ENCODE data around the gene CCDC182.

CCDC182 gene

GRCh38 chr17:57745242-57745641 is at the start of gene CCDC182:
CCDC182 (minus strand) TSS chr17:57745299; CDS start chr17:57745272, 27 bp downstream.
- DNase-seq, result no peak

- DNase-seq, result no peak
Measured at GRCh38 chr17:57794841-57795240, 49.7 kb upstream of the CCDC182 start.

GRCh38 chr17:57788725-57789124 is 43.6 kb upstream of the CCDC182 start:
- no peak for DNase-seq

GRCh38 chr17:57785022-57785421 is 39.9 kb upstream of the CCDC182 start:
- DNase-seq, result no peak

GRCh38 chr17:57784226-57784895 is 39.3 kb upstream of the CCDC182 start:
- DNase-seq, result no peak

GRCh38 chr17:57783338-57783742 is 38.2 kb upstream of the CCDC182 start:
- DNase-seq, result no peak

GRCh38 chr17:57782647-57783337 is 37.7 kb upstream of the CCDC182 start:
- no peak for DNase-seq

- no peak for DNase-seq
Measured at GRCh38 chr17:57782062-57782490, 37.0 kb upstream of the CCDC182 start.

- no peak for DNase-seq
Measured at GRCh38 chr17:57781386-57782061, 36.4 kb upstream of the CCDC182 start.

- no peak for DNase-seq
Measured at GRCh38 chr17:57779706-57780105, 34.6 kb upstream of the CCDC182 start.

GRCh38 chr17:57778306-57778705 is 33.2 kb upstream of the CCDC182 start:
- no peak for DNase-seq

GRCh38 chr17:57776366-57776765 is 31.3 kb upstream of the CCDC182 start:
- no peak for DNase-seq

- no peak for DNase-seq
Measured at GRCh38 chr17:57774872-57775271, 29.8 kb upstream of the CCDC182 start.

- no peak for DNase-seq
Measured at GRCh38 chr17:57773557-57773956, 28.5 kb upstream of the CCDC182 start.

GRCh38 chr17:57772774-57773173 is 27.7 kb upstream of the CCDC182 start:
- no peak for DNase-seq

GRCh38 chr17:57767561-57767960 is 22.5 kb upstream of the CCDC182 start:
- no peak for DNase-seq

GRCh38 chr17:57766318-57766943 is 21.3 kb upstream of the CCDC182 start:
- DNase-seq, result no peak

GRCh38 chr17:57762452-57763395 is 17.6 kb upstream of the CCDC182 start:
- no peak for DNase-seq

- no peak for DNase-seq
Measured at GRCh38 chr17:57761887-57762286, 16.8 kb upstream of the CCDC182 start.

GRCh38 chr17:57760046-57760445 is 14.9 kb upstream of the CCDC182 start:
- no peak for DNase-seq

GRCh38 chr17:57758654-57759053 is 13.6 kb upstream of the CCDC182 start:
- DNase-seq, result no peak

- no peak for DNase-seq
Measured at GRCh38 chr17:57757735-57758134, 12.6 kb upstream of the CCDC182 start.
